IMR-90 (cell line): Measurements from ENCODE around the gene UBQLN1. TPM values are rescaled to one million over a fixed set of nuclear protein-coding genes. Genes with fewer than 3 reads are reported as not detected.

Experiments used
- ATAC-seq: fragments of 200-7000 bp; cut with Tn5 transposase; 2 replicates; pipeline ENCODE4 v1.9.1; 2020; ENCODE audit warnings: low read depth, mild to moderate bottlenecking, moderate library complexity
- BruUV-seq: library from RNA; stranded (reverse); fragments of 400-500 nt; replicated peaks from 2 replicates; lab custom pipeline; 2021; lab: Mats Ljungman, UMichigan
- CTCF ChIA-PET: fragments of 300-600 bp; formaldehyde crosslinking; extraction: SDS; loops from one replicate; lab custom pipeline; 2021; ENCODE audit warnings: antibody characterized with exemption; lab: Yijun Ruan, JAX
- POLR2A ChIA-PET: fragments of 300-600 bp; sonication (Branson Sonifier 250); formaldehyde crosslinking; loops from one replicate; lab custom pipeline; 2022; ENCODE audit warnings: antibody characterized with exemption; ENCODE audit not compliant: unreplicated experiment; lab: Charles Lee
- DNase-seq: peaks from one replicate; pipeline ENCODE4 v3.0.0; 2013
- H2AFZ ChIP-seq: replicated peaks from 2 replicates; pipeline ENCODE3; 2013; ENCODE audit warnings: low read length, mild to moderate bottlenecking; ENCODE audit not compliant: poor library complexity
- H2AK5ac ChIP-seq: 2 replicates; pipeline ENCODE4 v1.6.1; 2013; ENCODE audit warnings: low read depth, low read length, inconsistent platforms
- H2AK9ac ChIP-seq: replicated peaks from 2 replicates; pipeline ENCODE3; 2013; ENCODE audit warnings: mild to moderate bottlenecking, low read depth, low read length, moderate library complexity; ENCODE audit not compliant: poor library complexity
- H2BK120ac ChIP-seq: 2 replicates; pipeline ENCODE4 v1.6.1; 2013; ENCODE audit warnings: low read depth, low read length, inconsistent platforms
- H2BK15ac ChIP-seq: 3 replicates; pipeline ENCODE4 v1.6.1; 2013; ENCODE audit warnings: low read depth, low read length, inconsistent platforms
- H2BK20ac ChIP-seq: 2 replicates; pipeline ENCODE4 v1.6.1; 2013; ENCODE audit warnings: low read depth, mild to moderate bottlenecking, inconsistent platforms, low read length, moderate library complexity
- H2BK5ac ChIP-seq: 2 replicates; pipeline ENCODE4 v1.6.1; 2013; ENCODE audit warnings: mild to moderate bottlenecking, low read depth, low read length, inconsistent platforms; ENCODE audit not compliant: poor library complexity, severe bottlenecking
- H3K14ac ChIP-seq: replicated peaks from 2 replicates; pipeline ENCODE4 v1.6.1; 2013; ENCODE audit warnings: low read depth, low read length, inconsistent platforms
- H3K18ac ChIP-seq: 2 replicates; pipeline ENCODE4 v1.6.1; 2013; ENCODE audit warnings: low read depth, low read length, control low read depth
- H3K23ac ChIP-seq: 2 replicates; pipeline ENCODE4 v1.6.1; 2013; ENCODE audit warnings: low read depth, low read length, inconsistent platforms
- H3K27ac ChIP-seq: 2 replicates; pipeline ENCODE4 v1.5.1; 2013; ENCODE audit warnings: mild to moderate bottlenecking, control low read depth, low read length; ENCODE audit not compliant: insufficient read depth
- H3K27me3 ChIP-seq: 2 replicates; pipeline ENCODE4 v1.6.1; 2013; ENCODE audit warnings: low read length; ENCODE audit not compliant: control insufficient read depth, insufficient read depth
- H3K36me3 ChIP-seq: 2 replicates; pipeline ENCODE4 v1.6.1; 2013; ENCODE audit warnings: low read length, mixed read lengths; ENCODE audit not compliant: control insufficient read depth, insufficient read depth
- H3K4ac ChIP-seq: 2 replicates; pipeline ENCODE4 v1.6.1; 2013; ENCODE audit warnings: low read depth, low read length, inconsistent platforms
- H3K4me1 ChIP-seq: 2 replicates; pipeline ENCODE4 v1.6.1; 2013; ENCODE audit warnings: low read length, mixed read lengths; ENCODE audit not compliant: control insufficient read depth, insufficient read depth
- H3K4me2 ChIP-seq: 2 replicates; pipeline ENCODE4 v1.6.1; 2013; ENCODE audit warnings: low read depth, mild to moderate bottlenecking, control low read depth, low read length, moderate library complexity
- H3K4me3 ChIP-seq: 2 replicates; pipeline ENCODE4 v1.5.1; 2013; ENCODE audit warnings: low read depth, mild to moderate bottlenecking, control low read depth, low read length, moderate library complexity; ENCODE audit not compliant: insufficient read depth
- H3K56ac ChIP-seq: 2 replicates; pipeline ENCODE4 v1.6.1; 2013; ENCODE audit warnings: low read length, inconsistent platforms; ENCODE audit not compliant: insufficient read depth; ENCODE audit errors: extremely low read depth
- H3K79me1 ChIP-seq, 2 experiments: 2 replicates each; pipeline ENCODE4 v1.6.1; 2013; ENCODE audit warnings: low read length in 2 of 2, inconsistent platforms in 1 of 2, low read depth in 1 of 2
- H3K9ac ChIP-seq: 2 replicates; pipeline ENCODE4 v1.6.1; 2013; ENCODE audit warnings: low read depth, low read length, control low read depth
- H3K9me1 ChIP-seq: 2 replicates; pipeline ENCODE4 v1.6.1; 2013; ENCODE audit warnings: low read length, inconsistent platforms; ENCODE audit not compliant: insufficient read depth
- H3K9me3 ChIP-seq: 2 replicates; pipeline ENCODE4 v1.6.1; 2013; ENCODE audit warnings: low read length; ENCODE audit not compliant: control insufficient read depth, insufficient read depth
- H4K20me1 ChIP-seq: 2 replicates; pipeline ENCODE4 v1.6.1; 2013; ENCODE audit warnings: low read length, inconsistent platforms; ENCODE audit not compliant: insufficient read depth
- H4K5ac ChIP-seq: 2 replicates; pipeline ENCODE4 v1.6.1; 2013; ENCODE audit warnings: mild to moderate bottlenecking, low read depth, low read length, control low read depth
- H4K8ac ChIP-seq, 2 experiments: 2 replicates each; pipeline ENCODE4 v1.6.1; 2013; ENCODE audit warnings: low read depth in 2 of 2, low read length in 2 of 2, control low read depth in 1 of 2, inconsistent platforms in 1 of 2
- H4K91ac ChIP-seq: 2 replicates; pipeline ENCODE4 v1.6.1; 2013; ENCODE audit warnings: low read depth, low read length, inconsistent platforms; ENCODE audit not compliant: insufficient read depth
- BHLHE40 ChIP-seq: fragments of 150-350 bp; IDR thresholded peaks from 2 replicates; pipeline ENCODE4 v1.6.1; 2016; ENCODE audit warnings: mild to moderate bottlenecking, low read depth, low read length
- CEBPB ChIP-seq: IDR thresholded peaks from 2 replicates; pipeline ENCODE4 v1.6.1; 2012; ENCODE audit warnings: low read depth, low read length, improper control_type of control experiment
- CHD1 ChIP-seq: IDR thresholded peaks from 2 replicates; pipeline ENCODE4 v1.6.1; 2012; ENCODE audit warnings: low read depth, low read length, improper control_type of control experiment
- CTCF ChIP-seq: conservative IDR thresholded peaks from 2 replicates; pipeline ENCODE4 v1.5.1; 2012; ENCODE audit warnings: mild to moderate bottlenecking, low read depth, low read length, improper control_type of control experiment
- ELK1 ChIP-seq: fragments of 150-350 bp; IDR thresholded peaks from 2 replicates; pipeline ENCODE4 v1.6.1; 2016; ENCODE audit warnings: low read depth, mild to moderate bottlenecking, low read length, moderate library complexity, borderline replicate concordance
- FOS ChIP-seq: fragments of 150-350 bp; IDR thresholded peaks from 2 replicates; pipeline ENCODE4 v1.6.1; 2016; ENCODE audit warnings: low read depth, low read length
- MAFK ChIP-seq: IDR thresholded peaks from 2 replicates; pipeline ENCODE4 v1.6.1; 2012; ENCODE audit warnings: low read depth, low read length, improper control_type of control experiment
- MAZ ChIP-seq: IDR thresholded peaks from 2 replicates; pipeline ENCODE4 v1.6.1; 2012; ENCODE audit warnings: low read depth, mild to moderate bottlenecking, low read length, improper control_type of control experiment, moderate library complexity, borderline replicate concordance
- MXI1 ChIP-seq: IDR thresholded peaks from 2 replicates; pipeline ENCODE4 v1.6.1; 2012; ENCODE audit warnings: low read depth, mild to moderate bottlenecking, low read length, moderate library complexity, borderline replicate concordance
- NFE2L2 ChIP-seq: fragments of 150-350 bp; IDR thresholded peaks from 2 replicates; pipeline ENCODE4 v1.6.1; 2016; ENCODE audit warnings: low read depth, mild to moderate bottlenecking, low read length
- POLR2A ChIP-seq: IDR thresholded peaks from 2 replicates; pipeline ENCODE4 v1.6.1; 2012; ENCODE audit warnings: mild to moderate bottlenecking, low read depth, low read length
- RAD21 ChIP-seq: IDR thresholded peaks from 2 replicates; pipeline ENCODE4 v1.6.1; 2012; ENCODE audit warnings: low read length, improper control_type of control experiment
- RCOR1 ChIP-seq: IDR thresholded peaks from 2 replicates; pipeline ENCODE4 v1.6.1; 2012; ENCODE audit warnings: mild to moderate bottlenecking, low read length, improper control_type of control experiment; ENCODE audit not compliant: insufficient replicate concordance
- RFX5 ChIP-seq: IDR thresholded peaks from 2 replicates; pipeline ENCODE4 v1.8.0; 2012; ENCODE audit warnings: low read depth, mild to moderate bottlenecking, low read length, moderate library complexity
- SMC3 ChIP-seq: fragments of 150-350 bp; IDR thresholded peaks from 2 replicates; pipeline ENCODE4 v1.6.1; 2016; ENCODE audit warnings: low read depth, mild to moderate bottlenecking, antibody characterized with exemption, low read length, moderate library complexity
- USF2 ChIP-seq: fragments of 150-350 bp; IDR thresholded peaks from 2 replicates; pipeline ENCODE4 v1.6.1; 2017; ENCODE audit warnings: mild to moderate bottlenecking, antibody characterized with exemption, low read length, low read depth
- WGBS, 2 experiments: methylation state at CpG; one replicate each; pipeline versions ENCODE4 v1.1.5 to v1.1.7; 2013; ENCODE audit warnings: missing lambda C conversion rate in 2 of 2; ENCODE audit not compliant: insufficient read length in 1 of 2; ENCODE audit errors: extremely low coverage in 2 of 2; 5-methylcytosine and 5-hydroxymethylcytosine counted together
- dilution Hi-C: fragments of 300-500 bp; cut with HindIII; formaldehyde crosslinking; loops from one replicate; pipeline ENCODE4 v1.14.3; 2018; ENCODE audit warnings: low sequenced_read_pairs; ENCODE audit not compliant: unreplicated experiment
- in situ Hi-C: fragments of 300-500 bp; cut with MboI; formaldehyde crosslinking; loops from 3 replicates; pipeline ENCODE4 v1.14.3; 2019; ENCODE audit warnings: low sequenced_read_pairs, inconsistent platforms, mixed read lengths
- intact Hi-C: fragments of 100-400 bp; cut with micrococcal nuclease; formaldehyde crosslinking; loops from 2 replicates; pipeline ENCODE4 v1.10.0; 2022
- polyA plus RNA-seq, 3 experiments: library from polyadenylated mRNA; depleted of rRNA; stranded (reverse); fragments of >200 nt; gene quantifications; 2 replicates each; pipeline ENCODE4 v1.2.3, GENCODE V29; 2012; ENCODE audit warnings: low replicate concordance in 1 of 3
- total RNA-seq: library from RNA; depleted of rRNA; stranded (reverse); fragments of >200 nt; gene quantifications from 2 replicates; pipeline ENCODE4 v1.2.3, GENCODE V29; 2012

UBQLN1 gene
- total and polyA plus RNA-seq, 2 of the 4 experiments (the other 2 are of a cell fraction), result 74.3 to 164 TPM

GRCh38 chr9:83637389-83637788 is 70.4 kb downstream of the UBQLN1 start:
- no peak overlapping the region for H4K91ac ChIP-seq

More at GRCh38 chr9:83637389-83637788, 70.4 kb downstream of the UBQLN1 start:
- TF ChIP-seq RAD21, result no peak
- TF ChIP-seq MAZ, result no peak
- TF ChIP-seq POLR2A, result no peak
- TF ChIP-seq USF2, result no peak
- TF ChIP-seq MXI1, result no peak
- no peak for TF ChIP-seq FOS
- no peak for TF ChIP-seq BHLHE40
- TF ChIP-seq ELK1, result no peak
- no peak for TF ChIP-seq RCOR1
- TF ChIP-seq SMC3, result no peak
- no peak for TF ChIP-seq MAFK
- no peak for TF ChIP-seq NFE2L2
- TF ChIP-seq CEBPB, result no peak
- no peak for TF ChIP-seq CTCF
- TF ChIP-seq RFX5, result no peak
- no peak for TF ChIP-seq CHD1
- Histone ChIP-seq H4K5ac (no peak overlapping the region), H3K4me3 (no peak overlapping the region), H2BK5ac (no peak overlapping the region), H3K4me2 (no peak overlapping the region), H3K56ac (no peak overlapping the region), H3K9me1 (no peaks in the 10 kb centered on the region), H3K9ac (no peak overlapping the region), H3K4ac (no peak overlapping the region), H3K18ac (no peak overlapping the region), H2BK15ac (no peak overlapping the region), H3K27me3 (no peaks in the 10 kb centered on the region), H2BK120ac (no peak overlapping the region), H2BK20ac (no peak overlapping the region), H3K27ac (no peak overlapping the region), H4K8ac (no peak overlapping the region), H3K23ac (no peak overlapping the region), H2AK5ac (no peak overlapping the region), H2AFZ (no peak overlapping the region), H2AK9ac (no peak overlapping the region), H3K14ac (no peak overlapping the region), H4K20me1 (no peaks in the 10 kb centered on the region), H3K79me1 (no peaks in the 10 kb centered on the region), H3K9me3 (no peaks in the 10 kb centered on the region), H3K36me3 (no peaks in the 10 kb centered on the region), H3K4me1 (no peaks in the 10 kb centered on the region)
- ChIA-PET POLR2A (no interaction called here), CTCF (no interaction called here)
- WGBS, 2 experiments, result no CpG with 5 or more reads among the region's 1 CpG
- no peak for DNase-seq
- intact Hi-C loops (no loop called here), in situ Hi-C loops (no loop called here), dilution Hi-C loops (no loop called here)
- no peak for ATAC-seq
- no TSS peak for BruUV-seq
